Transverse colon (tissue), 4 donors: ENCODE results near the gene RGL2.

Source experiments
- POLR2AphosphoS5 ChIP-seq, 3 donors: sonication (generic); formaldehyde crosslinking; IDR thresholded peaks; one replicate each; pipeline ENCODE4 v1.6.1; 2016; ENCODE audit warnings: antibody characterized with exemption in 3 of 3
- TF ChIP-seq, protein P1 (sequence below), 5 experiments: fragments of 200-600 bp in 3 of 5; fragments of 450-650 bp in 2 of 5; sonication (generic) in 3 of 5; IDR thresholded peaks; 1 replicate in 2 of 5; 2 replicates in 3 of 5; pipeline ENCODE4 v1.5.1; 2016 to 2017; ENCODE audit warnings: antibody characterized with exemption in 5 of 5, inconsistent platforms in 3 of 5, mild to moderate bottlenecking in 2 of 5, moderate library complexity in 1 of 5

DNA sequence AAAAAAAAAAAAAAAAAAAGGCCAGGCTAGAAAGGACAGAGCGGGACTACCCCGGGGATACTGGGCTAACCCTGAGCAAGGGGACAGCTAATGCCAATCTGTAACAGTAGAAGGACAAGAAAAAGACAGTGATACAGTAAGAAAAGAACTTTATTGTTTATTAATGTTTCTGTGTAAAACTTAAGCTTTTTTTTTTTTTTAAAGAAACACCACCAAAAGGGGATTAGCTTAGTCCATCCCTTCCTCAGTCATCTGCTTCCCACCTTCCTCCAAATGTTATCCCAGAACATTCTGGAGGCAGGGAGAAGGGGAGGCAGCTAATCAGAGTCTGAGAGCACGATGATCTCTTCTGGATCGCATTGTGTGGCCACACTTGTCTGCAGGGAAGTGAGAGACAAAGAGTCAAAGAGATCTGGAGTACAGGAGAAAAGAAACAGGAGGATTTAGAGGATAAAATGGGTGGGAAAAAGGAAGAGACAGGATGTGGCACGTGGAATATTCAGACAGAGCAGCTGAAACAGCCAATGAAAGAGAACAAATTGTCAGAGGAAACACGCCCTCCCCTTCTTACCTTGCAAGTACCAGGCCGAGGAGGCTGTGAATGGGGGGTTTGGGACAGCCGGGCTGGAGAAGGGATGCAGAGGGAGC is 19.8 kb upstream of the RGL2 start:
- TF ChIP-seq, protein P1, sequence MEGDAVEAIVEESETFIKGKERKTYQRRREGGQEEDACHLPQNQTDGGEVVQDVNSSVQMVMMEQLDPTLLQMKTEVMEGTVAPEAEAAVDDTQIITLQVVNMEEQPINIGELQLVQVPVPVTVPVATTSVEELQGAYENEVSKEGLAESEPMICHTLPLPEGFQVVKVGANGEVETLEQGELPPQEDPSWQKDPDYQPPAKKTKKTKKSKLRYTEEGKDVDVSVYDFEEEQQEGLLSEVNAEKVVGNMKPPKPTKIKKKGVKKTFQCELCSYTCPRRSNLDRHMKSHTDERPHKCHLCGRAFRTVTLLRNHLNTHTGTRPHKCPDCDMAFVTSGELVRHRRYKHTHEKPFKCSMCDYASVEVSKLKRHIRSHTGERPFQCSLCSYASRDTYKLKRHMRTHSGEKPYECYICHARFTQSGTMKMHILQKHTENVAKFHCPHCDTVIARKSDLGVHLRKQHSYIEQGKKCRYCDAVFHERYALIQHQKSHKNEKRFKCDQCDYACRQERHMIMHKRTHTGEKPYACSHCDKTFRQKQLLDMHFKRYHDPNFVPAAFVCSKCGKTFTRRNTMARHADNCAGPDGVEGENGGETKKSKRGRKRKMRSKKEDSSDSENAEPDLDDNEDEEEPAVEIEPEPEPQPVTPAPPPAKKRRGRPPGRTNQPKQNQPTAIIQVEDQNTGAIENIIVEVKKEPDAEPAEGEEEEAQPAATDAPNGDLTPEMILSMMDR (IDR thresholded peaks at IDR 0.05): no peak
- TF ChIP-seq POLR2AphosphoS5 (IDR thresholded peaks at IDR 0.05): no peak
